PC-9 (cell line): ENCODE results near the gene CD276. TPM values are rescaled to one million over a fixed set of nuclear protein-coding genes. Genes with fewer than 3 reads are reported as not detected.
A peak's percentile ranks its signal among the peaks of the same experiment; 100 is the strongest.

Source experiments
- BruUV-seq: library from RNA; stranded (reverse); fragments of 400-500 nt; replicated peaks from 2 replicates; lab custom pipeline; 2021; lab: Mats Ljungman, UMichigan
- CTCF ChIA-PET: fragments of 300-600 bp; sonication (Branson Sonifier 250); formaldehyde crosslinking; loops from one replicate; lab custom pipeline; 2022; ENCODE audit warnings: antibody characterized with exemption; lab: Charles Lee
- POLR2A ChIA-PET: fragments of 300-600 bp; sonication (Branson Sonifier 250); formaldehyde crosslinking; loops from one replicate; lab custom pipeline; 2022; ENCODE audit warnings: antibody characterized with exemption; ENCODE audit not compliant: unreplicated experiment; lab: Charles Lee
- DNase-seq, 2 experiments: peaks; one replicate each; pipeline versions ENCODE4 v3.0.0 to v3.0.0-alpha.2; 2015 to 2022; ENCODE audit warnings: mixed read lengths in 1 of 2
- H2AFZ ChIP-seq: fragments of 200-600 bp; sonication (generic); 2 replicates; pipeline ENCODE4 v1.8.1; 2017; ENCODE audit warnings: antibody characterized with exemption
- H3F3A ChIP-seq: fragments of 200-600 bp; sonication (generic); 2 replicates; pipeline ENCODE4 v1.8.1; 2017; ENCODE audit warnings: antibody characterized with exemption, mild to moderate bottlenecking, low read depth; ENCODE audit not compliant: insufficient read depth
- H3K27ac ChIP-seq: fragments of 200-600 bp; sonication (generic); 2 replicates; pipeline ENCODE4 v1.6.1; 2016; ENCODE audit warnings: mixed run types
- H3K27me3 ChIP-seq: fragments of 200-600 bp; sonication (generic); 2 replicates; pipeline ENCODE4 v1.6.1; 2016; ENCODE audit warnings: low read depth, mixed run types; ENCODE audit not compliant: insufficient read depth
- H3K36me3 ChIP-seq: fragments of 200-600 bp; sonication (generic); 2 replicates; pipeline ENCODE4 v1.6.1; 2016; ENCODE audit warnings: low read depth, mixed run types
- H3K4me1 ChIP-seq: fragments of 200-600 bp; sonication (generic); replicated peaks from 2 replicates; pipeline ENCODE4 v1.6.1; 2016; ENCODE audit warnings: mixed run types; ENCODE audit not compliant: insufficient read depth
- H3K4me2 ChIP-seq: fragments of 200-600 bp; sonication (generic); 2 replicates; pipeline ENCODE4 v1.6.1; 2017; ENCODE audit warnings: mixed run types
- H3K4me3 ChIP-seq: fragments of 200-600 bp; sonication (generic); 2 replicates; pipeline ENCODE4 v1.6.1; 2016; ENCODE audit warnings: mixed run types
- H3K79me2 ChIP-seq: fragments of 200-600 bp; sonication (generic); 2 replicates; pipeline ENCODE4 v1.6.1; 2017; ENCODE audit warnings: low read depth, mixed run types
- H3K9me2 ChIP-seq: fragments of 200-600 bp; sonication (generic); 2 replicates; pipeline ENCODE4 v1.8.1; 2017; ENCODE audit warnings: mild to moderate bottlenecking; ENCODE audit not compliant: insufficient read depth
- H3K9me3 ChIP-seq: fragments of 200-600 bp; sonication (generic); 2 replicates; pipeline ENCODE4 v1.8.1; 2016; ENCODE audit warnings: low read depth; ENCODE audit not compliant: insufficient read depth
- H4K20me1 ChIP-seq: fragments of 200-600 bp; sonication (generic); 2 replicates; pipeline ENCODE4 v1.8.1; 2017; ENCODE audit not compliant: insufficient read depth
- CTCF ChIP-seq: fragments of 200-600 bp; sonication (generic); conservative IDR thresholded peaks from 2 replicates; pipeline ENCODE4 v1.6.1; 2017; ENCODE audit warnings: mixed run types, antibody characterized with exemption, mild to moderate bottlenecking, moderate library complexity
- EZH2 ChIP-seq: fragments of 200-600 bp; sonication (generic); IDR thresholded peaks from 2 replicates; pipeline ENCODE4 v1.8.0; 2017; ENCODE audit warnings: antibody characterized with exemption, low read depth
- intact Hi-C: fragments of 100-400 bp; cut with micrococcal nuclease; formaldehyde crosslinking; loops from one replicate; pipeline ENCODE4 v1.10.0; 2022; ENCODE audit not compliant: unreplicated experiment
- total RNA-seq: library from RNA; stranded (reverse); gene quantifications from 2 replicates; pipeline ENCODE4 v1.2.3, GENCODE V29; 2021

CD276 gene
- total RNA-seq, 1 experiment from 2014 or later, result 82.6 TPM

DNA sequence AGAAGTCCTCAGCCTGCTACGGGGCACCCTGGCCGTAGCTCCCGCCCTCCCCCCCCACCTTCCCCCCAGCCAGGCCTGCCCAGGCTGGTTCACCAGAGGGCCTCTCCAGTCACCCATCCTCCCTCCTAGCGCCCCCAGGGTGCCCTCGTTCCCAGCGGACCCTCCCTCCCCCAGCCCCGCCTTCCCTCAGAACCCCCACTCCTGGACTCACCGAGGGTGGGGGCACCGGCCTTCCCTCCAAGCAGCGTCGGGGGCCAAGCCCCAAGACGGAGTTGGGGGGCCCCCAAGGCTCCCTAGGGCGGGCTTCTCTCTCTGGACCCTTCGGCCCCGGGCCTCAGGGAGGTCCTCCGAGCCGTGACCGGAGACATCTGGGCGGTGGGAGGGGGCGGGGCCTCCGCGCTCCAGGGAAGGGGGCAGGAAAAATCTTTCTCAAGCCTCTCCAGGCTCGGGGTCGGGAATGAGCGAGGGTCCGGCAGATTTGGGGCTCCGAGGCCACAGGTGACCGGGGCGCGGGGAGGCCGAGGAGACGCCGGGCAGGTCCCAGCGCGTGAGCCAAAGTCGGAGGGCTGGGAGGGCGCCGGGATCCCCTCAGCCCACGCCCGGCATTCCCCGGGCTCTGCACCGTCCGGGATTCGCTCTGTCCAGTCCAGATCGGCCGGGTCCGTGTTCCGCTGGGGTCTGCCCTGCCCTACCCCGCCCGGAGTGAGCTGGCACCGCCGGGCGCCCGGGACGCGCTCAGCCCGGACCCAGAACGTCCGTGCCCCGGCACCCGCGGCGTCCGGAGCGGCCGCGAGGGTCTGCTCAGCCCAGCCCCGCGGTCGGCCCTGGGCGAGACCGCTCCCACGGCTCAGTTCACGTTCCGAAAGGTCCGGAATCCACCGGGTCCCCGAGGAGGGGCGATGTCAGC lies 68.0 kb downstream of the CD276 start:
- Histone ChIP-seq H3K79me2 (no peaks in the 10 kb centered on the region), H3K36me3 (no peaks in the 10 kb centered on the region), H3K4me3 (peak overlapping the region; percentile 45; the same call in 1 of the 2 replicates), H3K9me3 (no peaks in the 10 kb centered on the region), H3K27ac (no peak overlapping the region), H3F3A (no peaks in the 10 kb centered on the region), H4K20me1 (no peaks in the 10 kb centered on the region), H3K9me2 (no peaks in the 10 kb centered on the region), H3K4me1 (peaks cover under 1% of the 10 kb centered on the region; the same call in 1 of the 2 replicates), H2AFZ (no peak overlapping the region), H3K27me3 (peaks cover 58% of the 10 kb centered on the region), H3K4me2 (peak overlapping the region; percentile 62)
- DNase-seq, result no peak
- no peak for TF ChIP-seq CTCF
- peak; percentile 100 for TF ChIP-seq EZH2
- no TSS peak for BruUV-seq
- ChIA-PET POLR2A (no interaction called here), CTCF (no interaction called here)
- intact Hi-C loops, result no loop called here

GRCh38 chr15:73752806-73753193 lies 68.6 kb downstream of the CD276 start:
- no peaks in the 10 kb centered on the region for H3K9me2 ChIP-seq
- TF ChIP-seq CTCF (no peak), EZH2 (no peak)
- no peaks in the 10 kb centered on the region for H3F3A ChIP-seq
- no peaks in the 10 kb centered on the region; the same call in 1 of the 2 replicates for H3K4me1 ChIP-seq
- H3K4me2 ChIP-seq, result peak overlapping the region; percentile 62; the same call in 1 of the 2 replicates
- peak overlapping the region; percentile 45; the same call in 1 of the 2 replicates for H3K4me3 ChIP-seq
- no peaks in the 10 kb centered on the region for H3K79me2 ChIP-seq
- ChIA-PET POLR2A (no interaction called here), CTCF (interaction anchor here (0.7 kb wide), 1 partner anchor 520 kb away, joined by 3 read pairs; no protein-coding TSS in a partner anchor)
- H3K27me3 ChIP-seq, result peaks cover 65% of the 10 kb centered on the region
- no peaks in the 10 kb centered on the region for H3K36me3 ChIP-seq
- H2AFZ ChIP-seq, result no peak overlapping the region
- DNase-seq, result no peak
- H3K9me3 ChIP-seq, result no peaks in the 10 kb centered on the region
- intact Hi-C loops, result no loop called here
- no peak overlapping the region for H3K27ac ChIP-seq
- BruUV-seq, result no TSS peak
- no peaks in the 10 kb centered on the region for H4K20me1 ChIP-seq

- CTCF ChIA-PET, result interaction anchor here (0.6 to 0.7 kb wide), 3 partner anchors 68 to 521 kb away, joined by 3 to 5 read pairs (median 4); no protein-coding TSS in a partner anchor
- Histone ChIP-seq H3F3A (no peaks in the 10 kb centered on the region), H2AFZ (no peak within 1 kb of the TSS), H3K27me3 (peaks cover 70% of the 10 kb centered on the region), H3K4me3 (peak within 1 kb of the TSS; percentile 45; the same call in 1 of the 2 replicates), H3K9me3 (no peaks in the 10 kb centered on the region), H3K4me1 (no peaks in the 10 kb centered on the region; the same call in 1 of the 2 replicates), H3K79me2 (no peaks in the 10 kb centered on the region), H3K27ac (no peak within 1 kb of the TSS), H3K36me3 (no peaks in the 10 kb centered on the region), H3K9me2 (no peaks in the 10 kb centered on the region), H4K20me1 (no peaks in the 10 kb centered on the region), H3K4me2 (peak within 1 kb of the TSS; percentile 62)
- BruUV-seq, result no TSS peak
- no peak for TF ChIP-seq CTCF
- peak; percentile 89 for TF ChIP-seq EZH2
- no peak for DNase-seq
- POLR2A ChIA-PET, result no interaction called here
- intact Hi-C loops, result no loop called here
Observed at GRCh38 chr15:73753250-73754130, 69.3 kb downstream of the CD276 start, which contains the start of gene INSYN1. Gene INSYN1, minus strand, starts transcription at chr15:73753351. Its CDS starts 2,221 bp downstream, at chr15:73751130.
